Stimulated activated CD8-positive, alpha-beta memory T cell treated with anti-CD3 and anti-CD28 coated beads, Interleukin-2, amount 100 ng/mL, for 1 hour (primary cell): Measurements from ENCODE around the gene ZCCHC7.
"Not testable (repeated sequence)": the region's sequence is repeated elsewhere in the genome, so short reads cannot be mapped to it uniquely, and the experiment has no call there.

ENCODE experiments used
- DNase-seq, 2 donors: peaks; one replicate each; pipeline ENCODE4 v3.0.0-alpha.2; 2020; ENCODE audit warnings: low read depth in 2 of 2

ZCCHC7 gene

GRCh38 chr9:37251452-37251851, 131.1 kb downstream of the ZCCHC7 start:
- no peak for DNase-seq

GRCh38 chr9:37253377-37253937, 133.1 kb downstream of the ZCCHC7 start:
- DNase-seq, result no peak

GRCh38 chr9:37255187-37255586, 134.8 kb downstream of the ZCCHC7 start:
- no peak for DNase-seq

- DNase-seq, result no peak
These were observed 135.8 kb downstream of the ZCCHC7 start for GRCh38 chr9:37255944-37256862.

- no peak for DNase-seq
These were observed 139.6 kb downstream of the ZCCHC7 start for GRCh38 chr9:37259951-37260350.

GRCh38 chr9:37262410-37262809, 142.0 kb downstream of the ZCCHC7 start:
- no peak for DNase-seq

- DNase-seq, result no peak
These were observed 144.2 kb downstream of the ZCCHC7 start for GRCh38 chr9:37264539-37264938.

GRCh38 chr9:37266630-37267029, 146.3 kb downstream of the ZCCHC7 start:
- no peak for DNase-seq

GRCh38 chr9:37269221-37269620, 148.8 kb downstream of the ZCCHC7 start:
- no peak for DNase-seq

- DNase-seq, result no peak
These were observed 151.3 kb downstream of the ZCCHC7 start for GRCh38 chr9:37271679-37272078.

GRCh38 chr9:37273595-37273994, 153.2 kb downstream of the ZCCHC7 start:
- no peak for DNase-seq

GRCh38 chr9:37281541-37281940, 161.2 kb downstream of the ZCCHC7 start:
- DNase-seq, result no peak

- DNase-seq, result no peak
These were observed 163.5 kb downstream of the ZCCHC7 start for GRCh38 chr9:37283730-37284325.

GRCh38 chr9:37284636-37285035, 164.3 kb downstream of the ZCCHC7 start:
- no peak for DNase-seq

GRCh38 chr9:37286530-37287175, 166.3 kb downstream of the ZCCHC7 start:
- no peak for DNase-seq

- DNase-seq, result no peak
These were observed 166.9 kb downstream of the ZCCHC7 start for GRCh38 chr9:37287317-37287716.

- DNase-seq, result no peak
These were observed 169.3 kb downstream of the ZCCHC7 start for GRCh38 chr9:37289631-37290030.

- DNase-seq, result no peak
These were observed 170.1 kb downstream of the ZCCHC7 start for GRCh38 chr9:37290366-37290939.

- DNase-seq, result no peak
These were observed 170.6 kb downstream of the ZCCHC7 start for GRCh38 chr9:37290940-37291485.

- DNase-seq, result not testable (repeated sequence)
These were observed 171.4 kb downstream of the ZCCHC7 start for GRCh38 chr9:37291612-37292238.

- no peak for DNase-seq
These were observed 172.5 kb downstream of the ZCCHC7 start for GRCh38 chr9:37292896-37293295.
